KMS-11 (cell line): ENCODE measurements around the gene CCSER1.

Source experiments
- H2AFZ ChIP-seq: fragments of 200-600 bp; sonication (generic); 2 replicates; pipeline ENCODE4 v1.6.1; 2016; ENCODE audit warnings: antibody characterized with exemption, mixed run types, low read depth
- H3K27ac ChIP-seq: fragments of 200-600 bp; sonication (generic); 2 replicates; pipeline ENCODE4 v1.6.1; 2016; ENCODE audit warnings: mild to moderate bottlenecking, mixed run types
- H3K27me3 ChIP-seq: fragments of 200-600 bp; sonication (generic); 2 replicates; pipeline ENCODE4 v1.6.1; 2017; ENCODE audit warnings: mild to moderate bottlenecking, low read depth, mixed run types, moderate library complexity; ENCODE audit not compliant: insufficient read depth
- H3K36me3 ChIP-seq: fragments of 200-600 bp; sonication (generic); 2 replicates; pipeline ENCODE4 v1.6.1; 2017; ENCODE audit warnings: mild to moderate bottlenecking, mixed run types; ENCODE audit not compliant: insufficient read depth
- H3K4me1 ChIP-seq: fragments of 200-600 bp; sonication (generic); 2 replicates; pipeline ENCODE4 v1.6.1; 2016; ENCODE audit warnings: mild to moderate bottlenecking, low read depth, mixed run types; ENCODE audit not compliant: poor library complexity, severe bottlenecking
- H3K4me2 ChIP-seq: fragments of 200-600 bp; sonication (generic); 2 replicates; pipeline ENCODE4 v1.7.0; 2016; ENCODE audit warnings: mild to moderate bottlenecking, mixed run types
- H3K4me3 ChIP-seq: fragments of 200-600 bp; sonication (generic); IDR thresholded peaks from 2 replicates; pipeline ENCODE4 v1.6.1; 2017; ENCODE audit warnings: low read depth, low read length, mixed read lengths; ENCODE audit not compliant: insufficient read depth
- H3K79me2 ChIP-seq: fragments of 200-600 bp; sonication (generic); 2 replicates; pipeline ENCODE4 v1.6.1; 2016; ENCODE audit warnings: low read depth, mixed run types; ENCODE audit not compliant: insufficient read depth
- H3K9ac ChIP-seq: fragments of 200-600 bp; sonication (generic); 2 replicates; pipeline ENCODE4 v1.6.1; 2016; ENCODE audit warnings: mild to moderate bottlenecking, mixed run types
- H4K20me1 ChIP-seq: fragments of 200-600 bp; sonication (generic); 2 replicates; pipeline ENCODE4 v1.6.1; 2016; ENCODE audit warnings: mild to moderate bottlenecking, mixed run types; ENCODE audit not compliant: insufficient read depth
- CTCF ChIP-seq: fragments of 200-600 bp; sonication (generic); conservative IDR thresholded peaks from 2 replicates; pipeline ENCODE4 v1.6.1; 2017; ENCODE audit warnings: low read depth, mild to moderate bottlenecking, antibody characterized with exemption, low read length, moderate library complexity, mixed read lengths

The CCSER1 gene

GRCh38 chr4:91283726-91284230 lies 1156.6 kb downstream of the CCSER1 start:
- H3K4me1 ChIP-seq = no peaks in the 10 kb centered on the region
- no peak overlapping the region for H3K9ac ChIP-seq
- H3K4me2 ChIP-seq = no peak overlapping the region
- H2AFZ ChIP-seq = no peak overlapping the region
- no peaks in the 10 kb centered on the region for H3K36me3 ChIP-seq
- H3K27ac ChIP-seq = no peak overlapping the region
- no peaks in the 10 kb centered on the region for H4K20me1 ChIP-seq
- no peaks in the 10 kb centered on the region for H3K27me3 ChIP-seq
- no peaks in the 10 kb centered on the region for H3K79me2 ChIP-seq
- H3K4me3 ChIP-seq = no peak overlapping the region
- TF ChIP-seq CTCF = no peak

GRCh38 chr4:91284480-91284879 lies 1157.3 kb downstream of the CCSER1 start:
- H3K27ac ChIP-seq = no peak overlapping the region
- H4K20me1 ChIP-seq = no peaks in the 10 kb centered on the region
- H3K27me3 ChIP-seq = no peaks in the 10 kb centered on the region
- no peak overlapping the region for H3K4me3 ChIP-seq
- no peaks in the 10 kb centered on the region for H3K36me3 ChIP-seq
- no peak overlapping the region for H3K9ac ChIP-seq
- no peak overlapping the region for H2AFZ ChIP-seq
- H3K4me2 ChIP-seq = no peak overlapping the region
- H3K79me2 ChIP-seq = no peaks in the 10 kb centered on the region
- no peaks in the 10 kb centered on the region for H3K4me1 ChIP-seq
- TF ChIP-seq CTCF = no peak

GRCh38 chr4:91285487-91285886 lies 1158.3 kb downstream of the CCSER1 start:
- no peaks in the 10 kb centered on the region for H3K79me2 ChIP-seq
- no peak overlapping the region for H3K4me3 ChIP-seq
- no peaks in the 10 kb centered on the region for H3K4me1 ChIP-seq
- no peaks in the 10 kb centered on the region for H3K36me3 ChIP-seq
- H4K20me1 ChIP-seq = no peaks in the 10 kb centered on the region
- no peak overlapping the region for H3K9ac ChIP-seq
- no peak for TF ChIP-seq CTCF
- H3K27me3 ChIP-seq = no peaks in the 10 kb centered on the region
- H2AFZ ChIP-seq = no peak overlapping the region
- H3K27ac ChIP-seq = no peak overlapping the region
- H3K4me2 ChIP-seq = no peak overlapping the region

GRCh38 chr4:91288702-91289311 lies 1161.6 kb downstream of the CCSER1 start:
- no peak for TF ChIP-seq CTCF

More at GRCh38 chr4:91288702-91289311, 1161.6 kb downstream of the CCSER1 start:
- H3K4me2 ChIP-seq = no peak overlapping the region
- H3K36me3 ChIP-seq = no peaks in the 10 kb centered on the region
- H4K20me1 ChIP-seq = no peaks in the 10 kb centered on the region
- no peak overlapping the region for H3K4me3 ChIP-seq
- H3K4me1 ChIP-seq = no peaks in the 10 kb centered on the region
- H2AFZ ChIP-seq = no peak overlapping the region
- no peaks in the 10 kb centered on the region for H3K27me3 ChIP-seq
- H3K9ac ChIP-seq = no peak overlapping the region
- no peak overlapping the region for H3K27ac ChIP-seq
- no peaks in the 10 kb centered on the region for H3K79me2 ChIP-seq
